Measurements from ENCODE around the gene CNPPD1.
A peak's percentile ranks its signal among the peaks of the same experiment; 100 is the strongest.

CNPPD1 gene

DNA sequence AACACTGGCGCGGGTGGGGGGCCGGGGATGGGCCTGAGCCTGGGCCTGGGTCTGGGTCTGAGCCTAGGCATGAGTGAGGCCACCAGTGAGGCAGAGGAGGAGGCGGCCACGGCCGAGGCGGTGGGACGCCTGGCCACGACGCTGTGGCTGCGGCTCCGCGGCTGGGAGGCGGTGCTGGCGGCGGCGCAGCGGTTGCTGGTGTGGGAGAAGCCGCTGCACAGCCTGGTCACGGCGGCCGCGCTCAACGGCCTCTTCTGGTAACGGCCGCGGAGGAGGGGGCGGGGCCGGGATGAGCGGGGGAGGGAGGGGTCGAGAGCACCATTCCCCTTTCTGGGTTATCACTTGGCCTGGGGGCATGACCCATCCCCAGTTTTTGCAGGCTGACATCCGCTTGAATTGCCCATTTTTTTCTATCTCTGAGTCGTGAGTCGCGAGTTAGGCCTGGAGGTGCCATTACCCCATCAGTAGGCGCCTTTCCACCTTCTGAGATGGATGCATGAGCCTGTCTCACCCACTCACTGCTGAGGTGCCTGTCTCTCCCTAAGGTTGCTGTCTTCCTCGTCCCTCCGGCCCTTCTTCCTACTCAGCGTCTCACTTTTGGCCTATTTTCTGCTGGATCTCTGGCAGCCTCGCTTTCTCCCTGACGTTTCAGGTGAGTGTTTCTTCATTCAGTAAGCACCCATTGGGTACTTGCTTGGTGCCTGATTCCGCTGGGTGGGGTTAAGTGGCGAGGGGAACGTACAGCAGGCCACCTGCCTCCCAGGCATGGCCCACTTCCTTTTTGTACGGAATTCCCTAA, 1.9 kb upstream of the CNPPD1 start:
- no peak for DNase-seq

DNA sequence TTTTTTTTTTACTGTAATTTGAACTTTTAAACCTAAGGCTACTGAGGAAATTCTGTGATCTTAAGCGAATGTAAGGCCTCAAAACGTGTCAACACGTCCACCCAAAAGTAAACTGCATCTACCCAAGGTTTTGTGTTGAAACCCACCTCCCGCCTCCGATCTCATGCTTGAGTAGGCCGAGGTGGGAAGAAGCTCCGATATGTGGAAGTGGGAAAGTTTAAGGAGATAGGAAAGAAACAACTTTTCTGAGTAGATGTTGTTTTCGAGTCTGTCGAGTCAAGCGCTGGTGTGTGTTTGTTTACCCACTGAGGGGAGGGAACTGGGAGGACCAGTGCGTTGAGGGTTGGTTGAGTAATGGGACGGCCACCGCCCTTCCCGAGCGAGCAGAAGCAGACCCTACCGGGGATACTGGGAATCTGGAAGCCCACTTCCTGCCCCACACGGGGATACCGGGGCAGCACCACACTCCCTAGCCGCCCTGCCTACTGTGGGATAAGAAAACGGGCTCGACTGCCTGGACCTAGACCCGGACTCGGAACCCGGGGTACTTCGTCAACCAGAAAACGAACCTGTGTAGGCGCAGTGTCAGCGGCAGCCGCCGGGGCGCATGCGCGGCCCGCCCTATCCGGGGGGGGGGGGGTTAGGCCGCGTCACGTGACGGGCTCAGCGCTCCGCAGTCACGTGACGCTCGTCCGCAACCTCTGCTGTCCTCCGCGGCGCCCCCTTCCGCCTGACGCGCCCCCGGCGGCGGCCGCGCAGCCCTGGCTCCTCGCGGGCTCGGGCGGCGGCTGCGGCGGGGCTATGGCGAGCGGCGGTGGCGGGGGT, 1.0 kb upstream of the CNPPD1 start, which contains the start of gene RETREG2:
Gene RETREG2 (plus strand): TSS at position 724 of the 825 bp plus-strand sequence. CDS start 78 bp downstream, at position 802.
- DNase-seq, result peak; percentile 86

DNA sequence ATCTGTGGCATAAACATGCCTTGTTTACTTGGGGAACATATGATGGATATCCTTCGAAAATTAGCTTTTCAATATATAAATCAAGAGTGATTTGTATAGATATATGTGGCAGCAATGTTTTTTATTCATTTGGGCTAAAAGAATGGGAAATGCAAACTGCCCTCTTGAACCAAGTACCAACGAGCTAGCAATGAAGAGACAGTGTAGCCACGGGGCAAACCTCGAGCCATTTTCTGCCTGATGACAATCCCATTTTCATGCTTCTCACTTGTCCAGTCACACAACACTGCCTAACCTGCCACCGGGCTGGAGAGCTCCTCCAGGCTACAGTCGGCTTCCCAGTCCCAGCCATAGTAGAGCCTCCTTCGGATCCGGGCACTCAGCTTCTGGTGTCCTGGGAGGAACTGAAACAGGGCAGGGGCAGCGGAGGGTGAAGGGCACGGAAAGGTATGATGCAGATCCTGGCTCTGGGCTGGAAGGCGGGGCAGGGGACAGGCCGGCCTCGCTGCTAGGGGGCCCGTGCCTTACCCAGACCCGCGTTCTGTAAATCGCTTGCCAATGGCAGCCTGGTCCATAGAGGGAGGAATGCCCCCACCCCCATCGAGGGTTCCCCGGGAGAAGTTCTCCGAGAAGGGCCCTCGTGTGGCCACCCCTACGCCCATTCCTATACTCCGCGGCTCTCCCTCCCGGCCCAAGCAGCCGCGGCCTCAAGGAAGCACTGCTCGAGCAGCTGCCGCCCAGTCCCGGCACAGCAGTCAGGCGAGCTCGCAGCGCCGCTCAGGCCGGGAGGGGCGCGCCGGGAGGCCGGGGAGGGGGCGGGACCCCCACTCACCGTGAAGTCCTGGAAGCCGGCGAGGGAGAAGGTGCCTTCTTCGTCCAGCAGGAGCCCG, 552 bp downstream of the CNPPD1 start:
- peak; percentile 71 for DNase-seq

DNA sequence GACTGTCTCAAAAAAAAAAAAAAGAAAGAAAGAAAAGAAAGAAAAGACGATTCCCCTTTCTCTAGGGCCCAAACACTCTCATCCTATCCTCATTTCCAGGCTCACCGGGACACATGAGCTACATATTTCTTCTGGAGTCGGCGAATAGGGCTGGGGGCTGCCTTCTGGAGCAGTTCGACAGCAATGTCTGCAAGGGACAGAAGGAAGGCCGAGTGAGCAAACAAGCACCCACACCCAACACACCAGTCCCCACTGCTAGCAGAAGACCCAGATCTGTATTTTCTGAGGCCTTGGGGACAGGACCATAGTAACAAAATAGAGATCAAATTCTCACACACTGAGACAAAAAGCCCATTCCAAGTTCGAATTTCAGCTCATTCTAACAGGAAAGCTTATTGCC, 1.2 kb downstream of the CNPPD1 start:
- no peak for DNase-seq

DNA sequence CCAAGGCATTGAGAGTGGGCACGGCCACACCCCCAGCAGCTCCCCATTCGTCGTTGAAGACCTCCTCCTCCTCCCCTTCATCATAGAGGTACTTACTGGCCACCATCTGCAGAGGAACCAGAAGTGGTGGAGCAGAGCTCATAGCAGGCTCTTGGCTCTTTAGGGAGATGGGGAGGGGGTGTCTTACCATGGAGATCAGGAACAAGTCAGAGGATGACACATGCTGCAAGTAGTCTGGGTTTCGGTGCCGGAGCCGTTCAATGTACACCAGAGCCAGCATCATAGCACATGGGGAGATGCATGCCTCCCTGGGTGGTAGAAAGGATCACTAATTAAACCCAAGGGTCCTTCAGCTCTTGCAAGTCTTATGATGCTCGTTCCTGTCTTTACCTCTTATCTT, 1.9 kb downstream of the CNPPD1 start:
- DNase-seq, result no peak

DNA sequence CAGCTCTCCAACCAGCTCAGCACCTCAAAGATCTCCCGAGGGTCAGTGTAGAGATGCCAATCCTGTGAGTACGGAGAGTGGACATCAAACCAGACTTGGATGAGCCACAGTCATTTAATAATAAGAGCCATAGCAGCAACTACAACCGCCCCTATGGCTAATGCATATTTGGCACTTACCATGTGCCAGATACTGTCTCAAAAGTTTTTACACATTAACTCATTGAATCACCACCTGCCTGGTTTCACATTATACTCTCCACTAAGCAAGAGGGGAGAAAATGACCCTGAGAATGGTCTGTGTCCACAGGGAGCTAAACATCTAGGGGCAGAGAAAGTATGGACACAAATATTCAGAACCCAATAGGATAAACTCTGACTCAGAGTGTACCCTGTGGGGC, 2.6 kb downstream of the CNPPD1 start:
- no peak for DNase-seq

DNA sequence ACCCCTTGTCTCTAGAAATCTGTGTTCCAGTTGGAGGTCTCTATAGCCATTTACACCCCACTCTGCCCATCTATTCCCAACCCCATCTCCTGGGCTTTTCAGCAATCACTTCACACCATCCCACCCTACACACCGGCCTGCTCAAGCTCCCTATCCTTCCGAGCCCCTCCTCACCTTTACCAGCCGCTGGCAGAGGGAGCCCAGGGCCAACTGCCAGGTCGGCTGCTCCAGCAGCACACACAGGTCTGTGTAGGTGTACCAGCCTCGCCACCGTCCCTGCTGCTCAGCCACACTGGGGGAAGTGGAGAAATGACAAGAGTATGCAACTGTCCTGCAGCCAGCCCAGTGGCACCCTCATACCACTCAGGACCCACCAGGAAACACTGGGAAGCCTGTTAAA, 3.5 kb downstream of the CNPPD1 start:
- DNase-seq, result no peak

DNA sequence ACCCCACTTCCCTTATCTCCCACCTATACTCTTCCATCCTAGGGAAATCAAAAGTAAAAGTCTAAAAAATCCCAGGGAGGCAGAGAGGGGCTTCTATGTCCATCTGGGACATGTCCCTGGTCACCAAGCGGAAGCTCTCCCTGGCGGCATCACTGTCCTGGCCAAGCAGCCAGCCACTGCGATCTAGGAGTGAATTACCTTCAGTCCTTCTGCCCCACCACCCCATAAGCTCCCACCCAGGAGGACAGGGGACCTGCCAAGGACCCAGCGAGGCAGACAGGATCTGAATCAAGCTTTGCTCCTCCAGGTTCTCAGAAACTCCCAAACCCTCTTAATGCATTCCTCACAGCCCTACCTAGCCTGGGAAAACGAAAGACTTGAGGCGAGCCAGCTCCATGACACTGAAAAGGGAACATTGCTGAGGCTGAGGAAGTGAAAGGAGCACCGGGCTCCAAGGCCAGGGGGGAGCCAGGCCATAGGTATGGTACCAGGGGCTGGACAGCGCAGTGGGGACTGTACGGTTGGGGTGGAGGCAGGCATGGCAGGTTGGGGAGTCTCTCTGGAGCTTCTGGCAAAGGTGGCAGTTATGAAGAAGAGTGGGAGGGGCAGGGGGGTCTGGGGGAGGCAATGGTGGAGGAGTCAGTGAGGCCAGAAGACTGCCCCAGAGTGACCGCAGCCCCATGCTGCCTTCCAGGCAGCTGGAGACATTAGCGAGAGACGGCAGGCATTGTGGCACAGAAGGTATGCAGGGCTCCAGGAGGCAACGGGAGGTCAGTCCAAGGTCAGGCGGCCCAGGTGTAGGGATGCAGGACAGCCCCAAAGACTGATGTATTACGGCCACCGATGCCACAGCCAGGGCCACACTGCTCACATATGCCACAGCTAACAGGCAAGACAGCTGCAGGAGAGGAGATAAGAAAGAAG, 4.2 kb downstream of the CNPPD1 start:
- DNase-seq, result no peak

DNA sequence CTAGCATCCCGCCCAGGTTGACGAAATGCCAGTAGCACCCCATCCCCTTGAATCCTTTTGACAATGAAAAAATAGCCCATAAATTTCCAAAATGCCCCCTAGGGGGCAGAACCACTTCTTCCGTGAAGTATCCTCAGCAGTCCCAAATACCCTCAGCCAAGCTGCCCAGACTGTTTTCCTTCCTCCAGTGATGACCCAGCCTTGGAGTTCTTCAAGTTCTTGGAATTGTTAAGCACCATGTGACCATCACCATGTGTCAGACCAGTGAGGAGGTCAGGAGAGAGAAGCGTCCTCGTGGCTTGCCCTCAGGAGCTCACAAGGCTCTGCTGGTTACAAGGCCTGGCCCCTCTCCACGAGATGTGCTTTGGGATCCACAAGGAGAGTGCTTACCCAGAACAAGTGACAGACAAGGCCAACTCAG, 5.5 kb downstream of the CNPPD1 start:
- DNase-seq, result peak; percentile 11

DNA sequence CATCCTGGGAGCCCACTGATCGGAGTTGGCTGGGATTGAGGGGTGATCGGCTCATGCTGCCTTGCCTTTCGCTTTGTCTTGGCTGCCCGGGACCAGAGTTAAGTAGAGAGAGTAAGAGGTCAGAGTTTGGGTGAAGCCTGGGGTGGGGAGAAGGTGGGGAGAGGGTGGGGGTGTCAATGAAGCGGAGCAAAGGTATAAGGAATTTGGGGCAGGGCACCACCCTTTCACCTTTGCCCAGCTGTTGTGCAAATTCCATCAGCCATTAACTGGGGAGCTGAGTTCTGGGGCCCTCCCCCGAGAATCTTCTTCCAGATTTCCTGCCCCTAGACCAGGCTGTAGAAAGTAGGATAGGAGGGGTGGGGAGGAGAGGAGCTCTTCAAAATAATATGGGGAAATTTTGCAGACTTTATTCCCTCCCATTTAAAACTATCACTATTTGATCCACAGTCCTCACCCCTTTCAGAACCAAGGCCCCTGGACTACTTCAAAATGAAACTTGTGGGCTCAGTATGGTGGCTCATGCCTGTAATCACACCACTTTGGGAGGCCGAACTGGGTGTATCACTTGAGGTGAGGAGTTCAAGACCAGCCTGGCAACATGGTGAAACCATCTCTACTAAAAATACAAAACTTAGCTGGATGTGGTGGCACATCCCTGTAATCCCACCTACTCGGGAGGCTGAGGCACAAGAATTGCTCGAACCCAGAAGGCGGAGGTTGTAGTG, 6.6 kb downstream of the CNPPD1 start, which contains the start of gene SLC23A3:
Gene SLC23A3 (minus strand): TSS at position 100 of the 725 bp plus-strand sequence. CDS start 45 bp downstream, at position 55.
- no peak for DNase-seq

DNA sequence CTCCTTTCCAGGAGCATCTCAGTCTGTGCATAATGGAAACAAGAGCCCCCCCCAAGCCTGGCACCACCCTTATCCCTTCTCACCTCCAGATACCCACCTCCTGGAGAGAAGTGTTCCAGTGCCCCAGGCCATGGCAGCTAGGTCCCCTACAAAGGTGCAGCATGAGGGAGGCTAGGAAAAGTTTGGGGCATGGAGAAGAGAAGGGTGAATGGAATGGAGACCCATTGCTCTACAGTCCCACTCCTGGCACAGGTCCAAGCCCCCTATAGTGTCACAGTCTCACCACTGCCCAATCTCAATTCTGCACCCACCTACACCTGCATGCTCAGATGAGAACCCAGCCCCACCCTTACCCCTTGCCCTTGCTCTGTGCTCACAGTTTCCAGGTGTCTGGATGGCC, 7.8 kb downstream of the CNPPD1 start:
- no peak for DNase-seq

DNA sequence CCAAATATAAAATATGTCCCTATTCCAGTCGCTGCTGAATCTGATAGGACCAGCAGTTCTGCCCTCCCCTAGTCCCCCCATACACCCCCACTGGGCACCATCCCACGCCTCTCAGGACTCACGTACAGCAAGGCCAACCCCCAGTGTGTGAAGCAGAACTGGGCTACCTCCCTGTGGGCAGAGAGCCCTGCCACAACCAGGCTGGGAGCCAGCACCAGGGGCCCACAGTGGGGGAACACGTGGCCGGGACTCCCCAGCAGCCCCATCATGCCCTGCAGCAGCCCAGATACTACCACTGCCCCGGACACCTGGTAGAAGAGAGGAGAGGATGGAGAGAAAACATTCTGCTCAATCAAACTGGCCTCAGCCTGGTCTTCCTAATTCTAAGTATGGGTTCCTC, 8.2 kb downstream of the CNPPD1 start:
- DNase-seq, result no peak

DNA sequence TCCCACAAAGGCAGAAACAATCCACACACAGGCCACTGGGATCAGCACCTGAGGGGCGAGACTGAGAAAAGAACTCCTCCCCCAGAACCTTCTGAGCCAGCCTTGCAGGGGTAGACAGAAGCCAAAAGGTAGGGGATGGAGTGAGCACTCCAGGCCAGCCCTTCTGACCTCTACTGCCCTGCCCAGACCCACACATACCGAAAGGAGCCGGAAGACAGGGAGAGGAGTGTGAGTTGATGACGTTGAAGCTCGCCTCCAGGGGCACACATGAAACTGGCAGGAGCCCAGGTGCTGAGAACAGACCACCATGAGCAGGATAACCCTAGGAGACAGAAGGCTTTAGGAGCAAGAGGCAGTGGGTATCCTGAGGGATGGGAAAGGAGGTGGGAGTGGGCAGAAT, 8.7 kb downstream of the CNPPD1 start:
- DNase-seq, result no peak

DNA sequence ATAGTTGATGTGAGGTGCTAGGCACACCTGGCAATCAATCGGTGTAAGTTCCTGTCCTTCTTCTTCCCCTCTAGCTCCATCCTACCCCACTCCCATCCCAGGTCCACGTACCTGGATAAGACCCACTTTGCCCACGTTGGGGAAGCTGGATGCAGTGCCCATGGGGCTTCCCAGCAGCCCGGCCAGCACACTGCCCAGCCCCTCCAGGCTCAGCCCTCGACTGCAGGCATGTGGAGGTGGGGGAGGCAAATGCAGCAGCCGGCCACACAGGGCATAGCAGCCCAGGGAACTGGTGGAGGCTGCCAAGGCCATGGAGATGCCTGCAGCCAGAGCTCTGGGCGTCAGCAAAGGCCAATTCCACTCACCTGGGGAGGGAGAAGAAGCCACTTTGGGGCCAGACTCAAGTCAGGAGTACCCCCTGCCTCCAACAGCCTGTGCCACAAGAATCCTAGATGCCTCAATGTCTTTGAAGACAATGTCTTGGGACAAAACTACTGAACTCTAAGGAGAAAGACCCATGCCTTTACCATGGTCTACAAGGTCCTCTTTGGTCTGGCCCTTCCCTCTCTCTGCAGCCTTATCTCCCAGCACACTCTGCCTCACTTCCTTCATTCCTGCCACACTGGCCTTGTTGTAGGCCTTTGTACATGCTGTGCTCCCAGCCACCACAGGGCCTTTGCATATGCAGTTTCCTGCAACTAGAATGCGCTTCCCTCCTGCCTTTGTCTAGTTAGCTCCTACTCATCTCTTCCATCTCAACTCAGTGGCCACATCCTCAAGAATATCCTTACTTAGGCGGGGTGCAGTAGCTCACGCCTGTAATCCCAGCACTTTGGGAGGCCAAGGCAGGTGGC, 11.4 kb downstream of the CNPPD1 start:
- no peak for DNase-seq

DNA sequence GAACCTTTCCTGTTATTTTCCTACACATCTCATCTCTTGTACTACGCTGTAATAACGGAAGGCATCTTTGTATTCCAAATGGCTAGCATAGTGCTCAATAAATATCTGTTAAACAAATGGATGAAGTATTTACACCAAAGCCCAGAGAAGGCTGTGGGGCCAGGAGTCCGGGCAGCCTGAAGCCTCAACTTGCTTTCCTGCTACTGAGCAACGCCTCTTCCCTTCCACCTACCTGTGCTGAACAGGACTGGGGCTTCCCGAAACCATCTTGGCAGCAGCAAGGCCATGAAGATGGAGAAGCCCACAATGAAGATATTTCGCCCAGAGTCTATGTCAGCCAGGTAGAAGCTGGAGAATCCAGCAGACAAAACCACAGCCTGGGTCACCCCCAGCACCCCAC, 13.6 kb downstream of the CNPPD1 start:
- no peak for DNase-seq

DNA sequence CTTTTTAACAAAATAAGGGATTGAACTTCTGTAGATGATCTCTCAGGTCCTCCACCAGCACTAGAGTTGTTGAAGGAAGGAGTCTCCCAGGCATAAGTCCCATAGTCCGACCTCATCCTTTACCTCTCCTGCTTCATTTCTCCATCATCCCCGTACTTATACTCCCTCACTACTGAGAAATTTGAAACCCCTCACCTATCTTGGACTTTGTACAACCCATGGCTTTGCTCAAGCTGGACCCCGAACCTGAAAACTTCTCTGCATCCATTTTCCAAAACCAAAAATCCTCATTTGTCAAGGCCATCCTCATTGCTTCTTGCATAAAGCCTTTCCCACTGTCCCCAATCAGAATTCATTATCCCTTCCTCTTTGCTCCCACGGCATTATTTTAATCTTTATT, 15.6 kb downstream of the CNPPD1 start:
- DNase-seq, result no peak

DNA sequence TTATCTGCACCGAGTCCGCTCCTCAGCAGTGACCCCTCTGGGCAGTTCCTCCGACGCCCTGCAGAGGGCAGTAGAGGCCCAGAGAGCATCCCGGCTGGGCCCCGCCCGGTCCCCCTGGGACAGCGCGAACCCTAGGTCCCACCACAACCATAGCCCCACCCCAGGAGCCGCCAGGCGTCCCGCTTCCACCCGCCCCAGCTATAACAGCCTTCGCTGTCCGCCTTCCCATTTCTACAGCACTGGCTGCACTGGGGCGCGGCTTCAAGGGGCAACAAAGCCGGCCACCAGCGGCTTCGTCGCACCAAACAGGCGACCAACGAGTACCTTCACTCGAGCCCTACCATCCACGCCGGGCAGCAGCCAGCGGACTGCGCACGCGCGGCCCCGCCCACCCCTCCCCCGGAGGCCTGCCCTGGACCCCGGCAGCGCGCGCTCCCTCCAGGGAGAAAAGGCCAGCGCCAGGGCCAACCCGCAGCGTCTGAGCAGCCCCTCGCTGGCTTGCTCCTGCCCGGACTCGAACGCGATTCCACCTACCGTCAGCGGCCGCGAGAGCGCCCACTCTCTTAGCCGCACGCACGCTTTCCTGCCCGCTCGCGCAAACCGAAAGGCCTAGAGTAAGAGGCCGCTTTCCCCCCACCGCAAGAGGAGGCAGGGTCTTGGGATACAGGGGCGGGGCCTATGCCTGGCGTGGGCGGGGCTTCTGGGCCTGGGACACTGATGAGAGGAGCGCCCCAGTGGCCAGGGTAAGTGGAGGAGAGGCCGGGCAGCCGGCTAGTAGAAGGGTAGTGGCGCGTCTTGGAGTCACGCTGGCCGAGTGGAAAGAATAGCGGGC, 16.3 kb downstream of the CNPPD1 start, which contains the start of gene NHEJ1:
Gene NHEJ1 (minus strand): TSS at position 630 of the 832 bp plus-strand sequence. CDS start 2,453 bp downstream, outside the sequence.
- peak; percentile 83 for DNase-seq

DNA sequence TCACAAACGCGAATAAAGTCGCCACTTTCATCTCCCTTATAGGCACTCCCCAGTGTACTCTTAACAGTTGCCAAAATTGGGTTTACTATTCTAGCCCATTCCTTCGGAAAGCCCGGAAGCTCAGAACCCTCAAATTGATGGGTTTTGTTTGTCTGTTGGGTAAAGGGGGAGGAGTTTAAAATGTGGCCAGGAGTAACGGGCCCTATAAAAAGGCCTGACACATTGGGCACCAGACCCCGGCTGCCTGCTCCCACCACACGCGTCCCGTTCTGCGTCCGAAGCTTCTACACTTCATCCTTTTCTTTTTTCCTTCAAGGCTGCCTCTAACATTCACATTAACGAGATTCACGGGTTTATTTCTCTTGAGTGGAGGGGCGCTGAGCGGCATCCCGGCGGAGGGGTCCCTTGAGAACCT, 16.9 kb downstream of the CNPPD1 start:
- no peak for DNase-seq

DNA sequence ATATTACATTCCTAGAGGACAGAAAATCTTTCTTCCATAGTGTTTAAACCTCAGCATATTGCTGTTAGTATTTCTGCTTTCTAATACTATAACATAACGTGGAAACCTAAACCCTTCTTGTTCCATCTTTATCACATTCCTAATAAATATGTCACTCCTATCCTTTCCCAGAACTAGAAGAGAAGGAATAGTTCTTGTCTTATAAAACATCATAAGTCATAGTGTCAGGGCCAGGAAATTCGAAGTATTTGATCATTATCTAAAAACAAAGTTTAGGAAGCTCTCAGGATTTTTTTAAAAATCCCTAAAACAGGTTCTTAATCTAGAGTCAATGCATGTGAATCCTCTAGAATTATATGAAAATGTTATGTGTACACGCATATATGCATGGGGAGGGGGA, 18.1 kb downstream of the CNPPD1 start:
- no peak for DNase-seq

All from COR-L47 (cell line).